Kidney epithelial cell (primary cell): Measurements from ENCODE around the gene MSX1. TPM values are rescaled to one million over a fixed set of nuclear protein-coding genes. Genes with fewer than 3 reads are reported as not detected.

Experiments
- DNase-seq: peaks from one replicate; pipeline ENCODE4 v3.0.0-alpha.2; 2010; ENCODE audit warnings: low read depth
- H3K27me3 ChIP-seq: 2 replicates; pipeline ENCODE4 v1.6.0; 2011; ENCODE audit warnings: low read length; ENCODE audit not compliant: control insufficient read depth, insufficient read depth
- H3K36me3 ChIP-seq: 2 replicates; pipeline ENCODE4 v1.5.1; 2011; ENCODE audit warnings: low read length; ENCODE audit not compliant: control insufficient read depth, insufficient read depth
- H3K4me3 ChIP-seq: 2 replicates; pipeline ENCODE4 v1.5.1; 2011; ENCODE audit warnings: low read depth, mild to moderate bottlenecking, control low read depth, low read length
- CTCF ChIP-seq: IDR thresholded peaks from 2 replicates; pipeline ENCODE4 v1.5.1; 2011; ENCODE audit warnings: mild to moderate bottlenecking, moderate library complexity, low read length, control low read depth, inconsistent platforms; ENCODE audit not compliant: insufficient read depth, poor library complexity, severe bottlenecking
- total RNA-seq: library from RNA; depleted of rRNA; stranded (reverse); fragments of >200 nt; gene quantifications from 2 replicates; pipeline ENCODE4 v1.2.3, GENCODE V29; 2015

The MSX1 gene
- total RNA-seq, 1 donor from 2014 or later, result 1.6 TPM

GRCh38 chr4:4849106-4849505 lies 10.4 kb upstream of the MSX1 start:
- no peaks in the 10 kb centered on the region for H3K36me3 ChIP-seq
- no peak for DNase-seq
- no peak for TF ChIP-seq CTCF
- H3K27me3 ChIP-seq, result peaks cover 37% of the 10 kb centered on the region
- no peak overlapping the region for H3K4me3 ChIP-seq

- H3K27me3 ChIP-seq, result peaks cover 42% of the 10 kb centered on the region
- DNase-seq, result no peak
- no peaks in the 10 kb centered on the region for H3K36me3 ChIP-seq
- no peak for TF ChIP-seq CTCF
- no peak overlapping the region for H3K4me3 ChIP-seq
Observed at GRCh38 chr4:4849524-4850193, 9.8 kb upstream of the MSX1 start.

- Histone ChIP-seq H3K4me3 (no peak overlapping the region), H3K36me3 (no peaks in the 10 kb centered on the region), H3K27me3 (peaks cover 55% of the 10 kb centered on the region)
- no peak for DNase-seq
- no peak for TF ChIP-seq CTCF
Observed at GRCh38 chr4:4851081-4851480, 8.4 kb upstream of the MSX1 start.

- no peak for DNase-seq
- H3K4me3 ChIP-seq, result no peak overlapping the region
- no peaks in the 10 kb centered on the region for H3K36me3 ChIP-seq
- no peak for TF ChIP-seq CTCF
- H3K27me3 ChIP-seq, result peaks cover 62% of the 10 kb centered on the region
Observed at GRCh38 chr4:4851906-4852305, 7.6 kb upstream of the MSX1 start.

GRCh38 chr4:4852591-4853362 lies 6.7 kb upstream of the MSX1 start:
- DNase-seq, result peak; percentile 29
- Histone ChIP-seq H3K4me3 (no peak overlapping the region), H3K36me3 (no peaks in the 10 kb centered on the region), H3K27me3 (peaks cover 71% of the 10 kb centered on the region)
- TF ChIP-seq CTCF, result no peak
